ENCODE results near the gene TMEM178B.
"Not testable (repeated sequence)": the region's sequence is repeated elsewhere in the genome, so short reads cannot be mapped to it uniquely, and the experiment has no call there.

TMEM178B gene

DNA sequence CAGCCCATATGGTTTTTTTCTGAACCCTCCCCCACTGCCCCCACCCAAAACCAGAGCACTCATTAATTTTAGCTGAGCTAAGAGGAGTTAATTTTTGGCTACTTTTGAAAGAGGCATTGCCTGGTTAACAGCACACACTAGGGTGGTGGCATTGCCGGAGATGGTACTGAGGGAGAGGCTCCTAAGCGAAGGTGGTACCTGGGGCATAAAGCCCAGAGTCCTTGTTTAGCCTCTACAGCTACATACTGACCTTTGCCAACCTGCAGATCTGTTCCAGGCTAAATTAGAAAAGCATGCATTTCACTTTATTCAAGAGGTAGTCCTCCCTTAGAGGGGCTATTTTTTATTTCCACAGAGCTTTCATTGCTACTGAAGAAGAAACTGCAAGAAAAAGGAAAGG lies 304.5 kb downstream of the TMEM178B start:
- H3K27ac ChIP-seq (replicated peaks; ENCODE audit: low read length): no peak overlapping the region

DNA sequence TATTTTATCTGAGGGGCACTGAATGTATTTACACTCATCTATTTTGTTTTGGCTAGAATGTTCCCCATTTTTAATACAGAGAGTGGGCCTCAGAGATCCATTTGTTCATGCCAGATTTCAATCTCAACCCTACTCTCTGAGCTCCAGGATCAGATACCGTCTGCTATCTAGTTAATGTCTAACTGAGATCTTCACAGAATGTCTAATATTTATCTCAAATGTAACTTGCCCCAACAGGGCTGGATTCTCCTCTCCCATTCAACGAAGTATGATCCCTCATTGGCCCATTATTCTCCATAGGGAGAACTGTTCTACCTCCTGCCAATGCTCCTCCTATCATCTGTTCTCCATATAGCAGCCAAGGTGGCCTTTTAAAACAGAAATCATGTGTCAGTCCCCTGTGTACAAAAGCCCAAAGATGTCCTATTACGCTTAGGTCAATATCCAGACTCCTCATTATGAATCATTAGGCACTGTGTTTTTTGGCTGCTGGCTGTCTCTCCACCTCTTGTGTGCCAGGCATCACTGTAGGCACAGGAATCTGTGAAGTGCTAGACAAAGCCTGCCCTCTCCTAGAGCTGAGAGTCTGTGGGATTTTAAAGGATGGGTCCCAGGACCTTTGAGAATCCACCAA lies 308.0 kb downstream of the TMEM178B start:
- no peak for DNase-seq (ENCODE audit: low spot score)
- no peaks in the 10 kb centered on the region for H3K27me3 ChIP-seq (ENCODE audit: control insufficient read depth in 3 of 3, insufficient read depth in 3 of 3, low read depth in 1 of 3, low read length in 3 of 3)
- no peak overlapping the region for H3K27ac ChIP-seq (replicated peaks; ENCODE audit: low read length)
- H3K4ac ChIP-seq (ENCODE audit: low read length): no peak overlapping the region
- H3K14ac ChIP-seq (ENCODE audit: low read length): no peak overlapping the region
- WGBS, 2 donors (ENCODE audit: extremely low coverage in 2 of 2, insufficient read length in 2 of 2, insufficient replicate concordance in 1 of 2): no CpG with 5 or more reads among the region's 3 CpGs
- no peak overlapping the region for H2AK5ac ChIP-seq (ENCODE audit: low read depth, low read length)
- H3K9me3 ChIP-seq (replicated peaks in 1 of 2; ENCODE audit: control insufficient read depth in 2 of 2, insufficient read depth in 1 of 2, low read depth in 1 of 2, low read length in 2 of 2): no peaks in the 10 kb centered on the region
- no peaks in the 10 kb centered on the region for H3K4me1 ChIP-seq (ENCODE audit: control insufficient read depth in 2 of 2, insufficient read depth in 1 of 2, low read depth in 1 of 2, low read length in 2 of 2)
- H3K4me3 ChIP-seq (ENCODE audit: low read length in 2 of 2): no peak overlapping the region
- no peak overlapping the region for H4K8ac ChIP-seq (ENCODE audit: low read depth, low read length)
- H3K4me2 ChIP-seq (ENCODE audit: insufficient read depth, low read length, poor library complexity, severe bottlenecking): no peak overlapping the region
- no peak overlapping the region for H2BK5ac ChIP-seq (ENCODE audit: low read length)
- no peak overlapping the region for H2AFZ ChIP-seq (ENCODE audit: low read length)
- H3K23ac ChIP-seq (ENCODE audit: low read depth, low read length, poor library complexity): no peak overlapping the region
- H3K9ac ChIP-seq (ENCODE audit: low read depth, low read length, poor library complexity): no peak overlapping the region
- H2BK120ac ChIP-seq (ENCODE audit: low read depth, low read length): no peak overlapping the region
- no peak overlapping the region for H2BK15ac ChIP-seq (ENCODE audit: low read length)
- H3K36me3 ChIP-seq (replicated peaks in 1 of 2; ENCODE audit: control insufficient read depth in 2 of 2, insufficient read depth in 2 of 2, low read length in 2 of 2): no peaks in the 10 kb centered on the region
- no peak overlapping the region for H2BK12ac ChIP-seq (ENCODE audit: low read length)
- H3K79me1 ChIP-seq (ENCODE audit: low read depth, low read length): no peaks in the 10 kb centered on the region
- no peak overlapping the region for H3K18ac ChIP-seq (ENCODE audit: low read length)
- no peak overlapping the region for H4K91ac ChIP-seq (ENCODE audit: low read depth, low read length, poor library complexity)

More for the DNA sequence above, 304.5 kb downstream of the TMEM178B start:
- no peak overlapping the region for H3K14ac ChIP-seq (ENCODE audit: low read length)
- no peak overlapping the region for H2BK5ac ChIP-seq (ENCODE audit: low read length)
- H4K91ac ChIP-seq (ENCODE audit: low read depth, low read length, poor library complexity): no peak overlapping the region
- H3K79me1 ChIP-seq (ENCODE audit: low read depth, low read length): no peaks in the 10 kb centered on the region
- H3K4me2 ChIP-seq (ENCODE audit: insufficient read depth, low read length, poor library complexity, severe bottlenecking): no peak overlapping the region
- no peak overlapping the region for H2AFZ ChIP-seq (ENCODE audit: low read length)
- H3K36me3 ChIP-seq (replicated peaks in 1 of 2; ENCODE audit: control insufficient read depth in 2 of 2, insufficient read depth in 2 of 2, low read length in 2 of 2): no peaks in the 10 kb centered on the region
- H3K23ac ChIP-seq (ENCODE audit: low read depth, low read length, poor library complexity): no peak overlapping the region
- H2BK120ac ChIP-seq (ENCODE audit: low read depth, low read length): no peak overlapping the region
- no peaks in the 10 kb centered on the region for H3K27me3 ChIP-seq (ENCODE audit: control insufficient read depth in 3 of 3, insufficient read depth in 3 of 3, low read depth in 1 of 3, low read length in 3 of 3)
- no peaks in the 10 kb centered on the region for H3K4me1 ChIP-seq (ENCODE audit: control insufficient read depth in 2 of 2, insufficient read depth in 1 of 2, low read depth in 1 of 2, low read length in 2 of 2)
- no peaks in the 10 kb centered on the region for H3K9me3 ChIP-seq (replicated peaks in 1 of 2; ENCODE audit: control insufficient read depth in 2 of 2, insufficient read depth in 1 of 2, low read depth in 1 of 2, low read length in 2 of 2)
- H2BK15ac ChIP-seq (ENCODE audit: low read length): no peak overlapping the region
- no peak overlapping the region for H2BK12ac ChIP-seq (ENCODE audit: low read length)
- no peak overlapping the region for H4K8ac ChIP-seq (ENCODE audit: low read depth, low read length)
- WGBS, 2 donors (ENCODE audit: extremely low coverage in 2 of 2, insufficient read length in 2 of 2, insufficient replicate concordance in 1 of 2): no CpG with 5 or more reads among the region's 2 CpGs
- no peak overlapping the region for H3K18ac ChIP-seq (ENCODE audit: low read length)
- no peak overlapping the region for H3K9ac ChIP-seq (ENCODE audit: low read depth, low read length, poor library complexity)
- H2AK5ac ChIP-seq (ENCODE audit: low read depth, low read length): no peak overlapping the region
- H3K4ac ChIP-seq (ENCODE audit: low read length): no peak overlapping the region
- H3K4me3 ChIP-seq (ENCODE audit: low read length in 2 of 2): no peak overlapping the region
- no peak for DNase-seq (ENCODE audit: low spot score)

DNA sequence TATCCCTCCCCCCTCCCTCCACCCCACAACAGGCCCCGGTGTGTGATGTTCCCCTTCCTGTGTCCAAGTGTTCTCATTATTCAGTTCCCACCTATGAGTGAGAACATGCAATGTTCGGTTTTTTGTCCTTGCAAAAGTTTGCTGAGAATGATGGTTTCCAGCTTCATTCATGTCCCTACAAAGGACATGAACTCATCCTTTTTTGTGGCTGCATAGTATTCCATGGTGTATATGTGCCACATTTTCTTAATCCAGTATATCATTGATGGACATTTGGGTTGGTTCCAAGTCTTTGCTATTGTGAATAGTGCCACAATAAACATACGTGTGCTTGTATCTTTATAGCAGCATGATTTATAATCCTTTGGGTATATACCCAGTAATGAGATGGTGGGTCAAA lies 309.5 kb downstream of the TMEM178B start:
- H2BK12ac ChIP-seq (ENCODE audit: low read length); H2BK5ac ChIP-seq (ENCODE audit: low read length); H2AFZ ChIP-seq (ENCODE audit: low read length); H3K4ac ChIP-seq (ENCODE audit: low read length); H4K8ac ChIP-seq (ENCODE audit: low read depth, low read length); DNase-seq (ENCODE audit: low spot score); H2BK15ac ChIP-seq (ENCODE audit: low read length); H3K79me1 ChIP-seq (ENCODE audit: low read depth, low read length); H3K23ac ChIP-seq (ENCODE audit: low read depth, low read length, poor library complexity); H3K18ac ChIP-seq (ENCODE audit: low read length); H3K9me3 ChIP-seq (replicated peaks in 1 of 2; ENCODE audit: control insufficient read depth in 2 of 2, insufficient read depth in 1 of 2, low read depth in 1 of 2, low read length in 2 of 2); H3K27me3 ChIP-seq (ENCODE audit: control insufficient read depth in 3 of 3, insufficient read depth in 3 of 3, low read depth in 1 of 3, low read length in 3 of 3); H2BK120ac ChIP-seq (ENCODE audit: low read depth, low read length); H3K36me3 ChIP-seq (replicated peaks in 1 of 2; ENCODE audit: control insufficient read depth in 2 of 2, insufficient read depth in 2 of 2, low read length in 2 of 2); H4K91ac ChIP-seq (ENCODE audit: low read depth, low read length, poor library complexity); H3K27ac ChIP-seq (replicated peaks; ENCODE audit: low read length); H2AK5ac ChIP-seq (ENCODE audit: low read depth, low read length); H3K4me3 ChIP-seq (ENCODE audit: low read length in 2 of 2); H3K14ac ChIP-seq (ENCODE audit: low read length); H3K9ac ChIP-seq (ENCODE audit: low read depth, low read length, poor library complexity); H3K4me1 ChIP-seq (ENCODE audit: control insufficient read depth in 2 of 2, insufficient read depth in 1 of 2, low read depth in 1 of 2, low read length in 2 of 2); H3K4me2 ChIP-seq (ENCODE audit: insufficient read depth, low read length, poor library complexity, severe bottlenecking): not testable (repeated sequence)
- no CpG with 5 or more reads among the region's 3 CpGs for WGBS, 2 donors (ENCODE audit: extremely low coverage in 2 of 2, insufficient read length in 2 of 2, insufficient replicate concordance in 1 of 2)

DNA sequence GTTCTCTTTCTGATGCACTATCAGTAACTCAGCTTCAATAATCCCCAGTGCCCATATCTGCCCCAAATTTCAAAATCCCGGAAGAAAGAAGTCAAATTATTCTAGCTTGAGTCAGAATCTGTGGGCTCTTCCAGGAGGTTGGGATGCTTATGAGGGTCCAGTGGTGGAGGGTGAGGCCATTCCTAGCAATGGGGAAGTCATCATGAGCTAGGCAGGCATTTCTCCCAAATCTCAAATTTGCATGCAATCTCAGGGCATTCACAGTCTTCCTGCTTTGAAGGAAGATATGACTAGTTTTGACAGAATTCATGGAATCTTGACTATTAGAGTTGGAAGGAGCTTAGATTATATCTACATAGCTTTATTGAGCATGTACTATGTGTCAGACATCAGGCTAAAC lies 313.0 kb downstream of the TMEM178B start:
- Histone ChIP-seq H3K4me2 (ENCODE audit: insufficient read depth, low read length, poor library complexity, severe bottlenecking) (no peak overlapping the region), H2BK120ac (ENCODE audit: low read depth, low read length) (no peak overlapping the region), H4K91ac (ENCODE audit: low read depth, low read length, poor library complexity) (no peak overlapping the region), H3K4me1 (ENCODE audit: control insufficient read depth in 2 of 2, insufficient read depth in 1 of 2, low read depth in 1 of 2, low read length in 2 of 2) (peaks cover 0 to 2% of the 10 kb centered on the region in 2 donors), H4K8ac (ENCODE audit: low read depth, low read length) (no peak overlapping the region), H3K4ac (ENCODE audit: low read length) (no peak overlapping the region), H3K23ac (ENCODE audit: low read depth, low read length, poor library complexity) (no peak overlapping the region), H3K14ac (ENCODE audit: low read length) (no peak overlapping the region), H3K79me1 (ENCODE audit: low read depth, low read length) (no peaks in the 10 kb centered on the region), H2AK5ac (ENCODE audit: low read depth, low read length) (no peak overlapping the region), H3K4me3 (ENCODE audit: low read length in 2 of 2) (no peak overlapping the region), H3K27me3 (ENCODE audit: control insufficient read depth in 3 of 3, insufficient read depth in 3 of 3, low read depth in 1 of 3, low read length in 3 of 3) (no peaks in the 10 kb centered on the region), H3K9me3 (replicated peaks in 1 of 2; ENCODE audit: control insufficient read depth in 2 of 2, insufficient read depth in 1 of 2, low read depth in 1 of 2, low read length in 2 of 2) (no peaks in the 10 kb centered on the region), H2AFZ (ENCODE audit: low read length) (no peak overlapping the region), H2BK12ac (ENCODE audit: low read length) (no peak overlapping the region), H3K36me3 (replicated peaks in 1 of 2; ENCODE audit: control insufficient read depth in 2 of 2, insufficient read depth in 2 of 2, low read length in 2 of 2) (no peaks in the 10 kb centered on the region), H3K9ac (ENCODE audit: low read depth, low read length, poor library complexity) (no peak overlapping the region), H2BK5ac (ENCODE audit: low read length) (no peak overlapping the region), H2BK15ac (ENCODE audit: low read length) (no peak overlapping the region), H3K18ac (ENCODE audit: low read length) (no peak overlapping the region), H3K27ac (replicated peaks; ENCODE audit: low read length) (no peak overlapping the region)
- no peak for DNase-seq (ENCODE audit: low spot score)
- WGBS, 2 donors (ENCODE audit: extremely low coverage in 2 of 2, insufficient read length in 2 of 2, insufficient replicate concordance in 1 of 2): no CpG with 5 or more reads among the region's 1 CpG
